IMR-90 (cell line): ENCODE measurements around the gene HINT3. TPM values are rescaled to one million over a fixed set of nuclear protein-coding genes. Genes with fewer than 3 reads are reported as not detected.

Experiments used
- ATAC-seq: fragments of 200-7000 bp; cut with Tn5 transposase; 2 replicates; pipeline ENCODE4 v1.9.1; 2020; ENCODE audit warnings: low read depth, mild to moderate bottlenecking, moderate library complexity
- BruUV-seq: library from RNA; stranded (reverse); fragments of 400-500 nt; replicated peaks from 2 replicates; lab custom pipeline; 2021; lab: Mats Ljungman, UMichigan
- CTCF ChIA-PET: fragments of 300-600 bp; formaldehyde crosslinking; extraction: SDS; loops from one replicate; lab custom pipeline; 2021; ENCODE audit warnings: antibody characterized with exemption; lab: Yijun Ruan, JAX
- POLR2A ChIA-PET: fragments of 300-600 bp; sonication (Branson Sonifier 250); formaldehyde crosslinking; loops from one replicate; lab custom pipeline; 2022; ENCODE audit warnings: antibody characterized with exemption; ENCODE audit not compliant: unreplicated experiment; lab: Charles Lee
- DNase-seq: peaks from one replicate; pipeline ENCODE4 v3.0.0; 2013
- H2AFZ ChIP-seq: replicated peaks from 2 replicates; pipeline ENCODE3; 2013; ENCODE audit warnings: low read length, mild to moderate bottlenecking; ENCODE audit not compliant: poor library complexity
- H2AK5ac ChIP-seq: 2 replicates; pipeline ENCODE4 v1.6.1; 2013; ENCODE audit warnings: low read depth, low read length, inconsistent platforms
- H2AK9ac ChIP-seq: replicated peaks from 2 replicates; pipeline ENCODE3; 2013; ENCODE audit warnings: mild to moderate bottlenecking, low read depth, low read length, moderate library complexity; ENCODE audit not compliant: poor library complexity
- H2BK120ac ChIP-seq: 2 replicates; pipeline ENCODE4 v1.6.1; 2013; ENCODE audit warnings: low read depth, low read length, inconsistent platforms
- H2BK15ac ChIP-seq: 3 replicates; pipeline ENCODE4 v1.6.1; 2013; ENCODE audit warnings: low read depth, low read length, inconsistent platforms
- H2BK20ac ChIP-seq: 2 replicates; pipeline ENCODE4 v1.6.1; 2013; ENCODE audit warnings: low read depth, mild to moderate bottlenecking, inconsistent platforms, low read length, moderate library complexity
- H2BK5ac ChIP-seq: 2 replicates; pipeline ENCODE4 v1.6.1; 2013; ENCODE audit warnings: mild to moderate bottlenecking, low read depth, low read length, inconsistent platforms; ENCODE audit not compliant: poor library complexity, severe bottlenecking
- H3K14ac ChIP-seq: replicated peaks from 2 replicates; pipeline ENCODE4 v1.6.1; 2013; ENCODE audit warnings: low read depth, low read length, inconsistent platforms
- H3K18ac ChIP-seq: 2 replicates; pipeline ENCODE4 v1.6.1; 2013; ENCODE audit warnings: low read depth, low read length, control low read depth
- H3K23ac ChIP-seq: 2 replicates; pipeline ENCODE4 v1.6.1; 2013; ENCODE audit warnings: low read depth, low read length, inconsistent platforms
- H3K27ac ChIP-seq: 2 replicates; pipeline ENCODE4 v1.5.1; 2013; ENCODE audit warnings: mild to moderate bottlenecking, control low read depth, low read length; ENCODE audit not compliant: insufficient read depth
- H3K27me3 ChIP-seq: 2 replicates; pipeline ENCODE4 v1.6.1; 2013; ENCODE audit warnings: low read length; ENCODE audit not compliant: control insufficient read depth, insufficient read depth
- H3K36me3 ChIP-seq: 2 replicates; pipeline ENCODE4 v1.6.1; 2013; ENCODE audit warnings: low read length, mixed read lengths; ENCODE audit not compliant: control insufficient read depth, insufficient read depth
- H3K4ac ChIP-seq: 2 replicates; pipeline ENCODE4 v1.6.1; 2013; ENCODE audit warnings: low read depth, low read length, inconsistent platforms
- H3K4me1 ChIP-seq: 2 replicates; pipeline ENCODE4 v1.6.1; 2013; ENCODE audit warnings: low read length, mixed read lengths; ENCODE audit not compliant: control insufficient read depth, insufficient read depth
- H3K4me2 ChIP-seq: 2 replicates; pipeline ENCODE4 v1.6.1; 2013; ENCODE audit warnings: low read depth, mild to moderate bottlenecking, control low read depth, low read length, moderate library complexity
- H3K4me3 ChIP-seq: 2 replicates; pipeline ENCODE4 v1.5.1; 2013; ENCODE audit warnings: low read depth, mild to moderate bottlenecking, control low read depth, low read length, moderate library complexity; ENCODE audit not compliant: insufficient read depth
- H3K56ac ChIP-seq: 2 replicates; pipeline ENCODE4 v1.6.1; 2013; ENCODE audit warnings: low read length, inconsistent platforms; ENCODE audit not compliant: insufficient read depth; ENCODE audit errors: extremely low read depth
- H3K79me1 ChIP-seq, 2 experiments: 2 replicates each; pipeline ENCODE4 v1.6.1; 2013; ENCODE audit warnings: low read length in 2 of 2, inconsistent platforms in 1 of 2, low read depth in 1 of 2
- H3K9ac ChIP-seq: 2 replicates; pipeline ENCODE4 v1.6.1; 2013; ENCODE audit warnings: low read depth, low read length, control low read depth
- H3K9me1 ChIP-seq: 2 replicates; pipeline ENCODE4 v1.6.1; 2013; ENCODE audit warnings: low read length, inconsistent platforms; ENCODE audit not compliant: insufficient read depth
- H3K9me3 ChIP-seq: 2 replicates; pipeline ENCODE4 v1.6.1; 2013; ENCODE audit warnings: low read length; ENCODE audit not compliant: control insufficient read depth, insufficient read depth
- H4K20me1 ChIP-seq: 2 replicates; pipeline ENCODE4 v1.6.1; 2013; ENCODE audit warnings: low read length, inconsistent platforms; ENCODE audit not compliant: insufficient read depth
- H4K5ac ChIP-seq: 2 replicates; pipeline ENCODE4 v1.6.1; 2013; ENCODE audit warnings: mild to moderate bottlenecking, low read depth, low read length, control low read depth
- H4K8ac ChIP-seq, 2 experiments: 2 replicates each; pipeline ENCODE4 v1.6.1; 2013; ENCODE audit warnings: low read depth in 2 of 2, low read length in 2 of 2, control low read depth in 1 of 2, inconsistent platforms in 1 of 2
- H4K91ac ChIP-seq: 2 replicates; pipeline ENCODE4 v1.6.1; 2013; ENCODE audit warnings: low read depth, low read length, inconsistent platforms; ENCODE audit not compliant: insufficient read depth
- BHLHE40 ChIP-seq: fragments of 150-350 bp; IDR thresholded peaks from 2 replicates; pipeline ENCODE4 v1.6.1; 2016; ENCODE audit warnings: mild to moderate bottlenecking, low read depth, low read length
- CEBPB ChIP-seq: IDR thresholded peaks from 2 replicates; pipeline ENCODE4 v1.6.1; 2012; ENCODE audit warnings: low read depth, low read length, improper control_type of control experiment
- CTCF ChIP-seq: conservative IDR thresholded peaks from 2 replicates; pipeline ENCODE4 v1.5.1; 2012; ENCODE audit warnings: mild to moderate bottlenecking, low read depth, low read length, improper control_type of control experiment
- ELK1 ChIP-seq: fragments of 150-350 bp; IDR thresholded peaks from 2 replicates; pipeline ENCODE4 v1.6.1; 2016; ENCODE audit warnings: low read depth, mild to moderate bottlenecking, low read length, moderate library complexity, borderline replicate concordance
- FOS ChIP-seq: fragments of 150-350 bp; IDR thresholded peaks from 2 replicates; pipeline ENCODE4 v1.6.1; 2016; ENCODE audit warnings: low read depth, low read length
- MAFK ChIP-seq: IDR thresholded peaks from 2 replicates; pipeline ENCODE4 v1.6.1; 2012; ENCODE audit warnings: low read depth, low read length, improper control_type of control experiment
- MXI1 ChIP-seq: IDR thresholded peaks from 2 replicates; pipeline ENCODE4 v1.6.1; 2012; ENCODE audit warnings: low read depth, mild to moderate bottlenecking, low read length, moderate library complexity, borderline replicate concordance
- NFE2L2 ChIP-seq: fragments of 150-350 bp; IDR thresholded peaks from 2 replicates; pipeline ENCODE4 v1.6.1; 2016; ENCODE audit warnings: low read depth, mild to moderate bottlenecking, low read length
- RAD21 ChIP-seq: IDR thresholded peaks from 2 replicates; pipeline ENCODE4 v1.6.1; 2012; ENCODE audit warnings: low read length, improper control_type of control experiment
- RCOR1 ChIP-seq: IDR thresholded peaks from 2 replicates; pipeline ENCODE4 v1.6.1; 2012; ENCODE audit warnings: mild to moderate bottlenecking, low read length, improper control_type of control experiment; ENCODE audit not compliant: insufficient replicate concordance
- RFX5 ChIP-seq: IDR thresholded peaks from 2 replicates; pipeline ENCODE4 v1.8.0; 2012; ENCODE audit warnings: low read depth, mild to moderate bottlenecking, low read length, moderate library complexity
- USF2 ChIP-seq: fragments of 150-350 bp; IDR thresholded peaks from 2 replicates; pipeline ENCODE4 v1.6.1; 2017; ENCODE audit warnings: mild to moderate bottlenecking, antibody characterized with exemption, low read length, low read depth
- whole genome bisulfite sequencing, 2 experiments: methylation state at CpG; one replicate each; pipeline versions ENCODE4 v1.1.5 to v1.1.7; 2013; ENCODE audit warnings: missing lambda C conversion rate in 2 of 2; ENCODE audit not compliant: insufficient read length in 1 of 2; ENCODE audit errors: extremely low coverage in 2 of 2; 5-methylcytosine and 5-hydroxymethylcytosine counted together
- dilution Hi-C: fragments of 300-500 bp; cut with HindIII; formaldehyde crosslinking; loops from one replicate; pipeline ENCODE4 v1.14.3; 2018; ENCODE audit warnings: low sequenced_read_pairs; ENCODE audit not compliant: unreplicated experiment
- in situ Hi-C: fragments of 300-500 bp; cut with MboI; formaldehyde crosslinking; loops from 3 replicates; pipeline ENCODE4 v1.14.3; 2019; ENCODE audit warnings: low sequenced_read_pairs, inconsistent platforms, mixed read lengths
- intact Hi-C: fragments of 100-400 bp; cut with micrococcal nuclease; formaldehyde crosslinking; loops from 2 replicates; pipeline ENCODE4 v1.10.0; 2022
- polyA plus RNA-seq, 3 experiments: library from polyadenylated mRNA; depleted of rRNA; stranded (reverse); fragments of >200 nt; gene quantifications; 2 replicates each; pipeline ENCODE4 v1.2.3, GENCODE V29; 2012; ENCODE audit warnings: low replicate concordance in 1 of 3
- total RNA-seq: library from RNA; depleted of rRNA; stranded (reverse); fragments of >200 nt; gene quantifications from 2 replicates; pipeline ENCODE4 v1.2.3, GENCODE V29; 2012

The HINT3 gene
- total and polyA plus RNA-seq, 2 of the 4 experiments (the other 2 are of a cell fraction) = 3.4 to 6.5 TPM

DNA sequence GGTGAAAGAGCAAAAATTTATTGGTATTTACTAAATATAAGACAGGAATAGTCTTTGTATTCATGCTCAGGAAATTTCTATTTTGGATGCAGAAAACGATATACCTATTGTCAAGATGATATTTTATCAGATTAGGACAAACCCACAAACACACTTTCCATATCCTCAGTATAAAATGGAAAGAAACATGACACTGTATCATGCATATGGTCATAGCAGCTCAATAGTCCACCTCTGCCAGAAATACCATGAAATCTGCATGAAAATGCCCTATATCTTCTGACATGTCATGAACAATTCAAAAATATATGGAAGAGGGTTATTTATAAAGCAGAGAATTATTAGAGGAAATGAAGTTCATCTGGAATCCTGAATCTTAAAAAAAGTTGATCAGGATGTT lies 11.7 kb upstream of the HINT3 start:
- H3K9ac ChIP-seq = no peak overlapping the region
- no peaks in the 10 kb centered on the region for H3K27me3 ChIP-seq
- H4K20me1 ChIP-seq = no peaks in the 10 kb centered on the region
- TF ChIP-seq RFX5 (no peak), CEBPB (no peak), USF2 (no peak), FOS (no peak), RAD21 (no peak), MXI1 (no peak), CTCF (no peak), ELK1 (no peak), MAFK (no peak), BHLHE40 (no peak), RCOR1 (no peak), NFE2L2 (no peak)
- no peak overlapping the region for H3K4me2 ChIP-seq
- no peak overlapping the region for H2AFZ ChIP-seq
- DNase-seq (no peak), ATAC-seq (no peak)
- no peaks in the 10 kb centered on the region for H3K36me3 ChIP-seq
- peak overlapping the region; percentile 75; the same call in 1 of the 2 replicates for H3K18ac ChIP-seq
- no peak overlapping the region for H3K56ac ChIP-seq
- H3K79me1 ChIP-seq = no peaks in the 10 kb centered on the region
- intact Hi-C loops (loop anchor here (5.0 kb wide), 1 partner anchor 73 kb away; no protein-coding TSS in a partner anchor), dilution Hi-C loops (no loop called here), in situ Hi-C loops (no loop called here)
- peaks cover 28% of the 10 kb centered on the region for H3K4me1 ChIP-seq
- H2BK5ac ChIP-seq = peak overlapping the region; percentile 98
- peaks cover 6% of the 10 kb centered on the region for H3K9me1 ChIP-seq
- H2BK20ac ChIP-seq = peak overlapping the region; percentile 79; the same call in 1 of the 2 replicates
- no peaks in the 10 kb centered on the region for H3K9me3 ChIP-seq
- no TSS peak for BruUV-seq
- no peak overlapping the region for H3K4me3 ChIP-seq
- no CpG with 5 or more reads among the region's 1 CpG for WGBS, 2 experiments
- H2AK5ac ChIP-seq = no peak overlapping the region; the same call in 1 of the 2 replicates
- no peak overlapping the region for H2AK9ac ChIP-seq
- H3K4ac ChIP-seq = peak overlapping the region; percentile 81; the same call in 1 of the 2 replicates
- peak overlapping the region in 1 of 2 experiments; percentile 31; a peak in 1 of 4 replicates for H4K8ac ChIP-seq
- peak overlapping the region; percentile 84 for H2BK120ac ChIP-seq
- H2BK15ac ChIP-seq = no peak overlapping the region
- POLR2A ChIA-PET = interaction anchor here (0.7 kb wide), 1 partner anchor 12 kb away, joined by 3 read pairs; no protein-coding TSS in a partner anchor
- H4K91ac ChIP-seq = peak overlapping the region; percentile 20; the same call in 1 of the 2 replicates
- CTCF ChIA-PET = interaction anchor here (0.7 kb wide), 1 partner anchor 11 kb away, joined by 3 read pairs; the partner anchor contains the start of gene HINT3
- H3K27ac ChIP-seq = peak overlapping the region; percentile 47; the same call in 1 of the 2 replicates
- peak overlapping the region; percentile 60; the same call in 1 of the 2 replicates for H4K5ac ChIP-seq
- H3K14ac ChIP-seq = peak overlapping the region; percentile 53; the same call in 1 of the 2 replicates
- H3K23ac ChIP-seq = peak overlapping the region; percentile 58; the same call in 1 of the 2 replicates
